ENCODE data around the gene ITGAE.
"Not testable (repeated sequence)": the region's sequence is repeated elsewhere in the genome, so short reads cannot be mapped to it uniquely, and the experiment has no call there.

The ITGAE gene

DNA sequence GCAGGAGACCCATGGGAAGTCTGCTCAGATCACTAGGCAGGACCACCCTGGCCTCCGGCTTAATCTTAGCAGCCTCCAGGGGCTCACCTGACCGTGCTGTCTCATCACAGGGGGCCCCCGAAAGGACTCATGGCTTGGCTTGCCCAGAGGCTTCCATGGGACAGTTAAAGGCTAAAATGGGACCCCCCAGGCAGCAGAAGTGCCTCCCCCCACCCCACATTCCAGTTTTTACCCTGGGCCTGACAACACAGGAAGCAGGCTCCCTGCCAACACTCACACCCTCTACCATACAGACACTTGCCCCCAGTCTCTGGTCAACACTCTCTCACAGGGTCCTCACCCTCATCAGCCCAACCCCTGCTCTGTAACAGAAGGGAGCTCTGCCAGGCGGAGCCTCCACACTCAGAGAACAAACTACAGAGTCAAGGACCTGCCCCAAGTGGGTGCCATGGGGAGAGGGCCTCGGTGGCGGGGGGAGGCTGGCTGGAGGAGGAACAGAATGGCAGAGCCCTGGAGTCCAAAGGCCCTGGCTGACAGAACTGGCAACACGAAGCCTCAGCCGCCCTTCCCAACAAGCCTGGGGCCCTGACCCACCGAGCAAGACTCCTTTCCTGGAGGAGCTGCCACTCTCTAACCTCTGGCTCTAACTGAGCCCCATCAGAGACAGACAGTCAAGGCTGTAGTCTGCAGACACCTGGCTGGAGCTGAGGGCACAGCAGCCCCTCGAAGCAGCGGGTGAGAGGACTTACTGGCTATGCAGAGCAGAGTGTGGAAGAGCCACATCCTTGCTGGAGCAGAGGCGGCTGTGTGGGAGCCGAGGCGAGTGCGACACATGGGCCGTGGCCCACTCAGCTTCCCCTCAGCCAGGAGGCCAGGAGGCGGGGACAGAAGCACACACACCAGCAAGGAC lies at the start of gene ITGAE:
TSS of gene ITGAE (minus strand) at position 827 of the 910 bp plus-strand sequence. CDS start at position 783, 44 bp downstream.
- no peak for DNase-seq

DNA sequence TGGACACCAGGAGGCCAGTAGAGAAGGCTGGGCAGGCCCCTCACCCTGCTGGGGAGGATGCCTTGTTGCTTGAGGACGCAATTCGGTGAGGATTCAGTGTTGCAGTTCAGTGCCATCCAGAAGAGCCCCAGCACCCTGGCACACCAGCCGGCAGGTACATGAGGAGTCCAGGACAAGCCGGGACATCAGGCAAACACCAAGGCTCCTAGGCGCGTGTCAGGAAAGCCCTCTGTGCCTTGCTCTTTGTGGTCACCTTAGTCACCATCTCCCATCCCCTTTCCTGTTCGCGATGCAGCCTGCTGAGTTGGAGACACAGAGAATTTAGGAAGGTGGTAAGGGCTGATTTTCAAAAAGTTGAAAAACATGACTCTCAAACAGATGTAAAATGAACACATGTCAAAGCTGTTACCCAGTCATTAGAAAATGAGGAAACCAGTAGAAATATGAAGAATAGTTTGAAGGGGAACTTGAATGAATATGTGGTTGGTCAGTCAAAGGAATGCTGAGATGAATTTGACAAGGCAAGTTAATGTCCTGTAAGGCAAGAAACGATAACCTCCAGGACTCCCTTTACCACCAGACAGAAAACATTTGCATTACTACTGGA lies 47.3 kb upstream of the ITGAE start:
- DNase-seq = no peak

GRCh38 chr17:3847165-3847670 lies 46.2 kb upstream of the ITGAE start:
- no peak for DNase-seq

GRCh38 chr17:3846437-3847164 lies 45.6 kb upstream of the ITGAE start:
- DNase-seq = no peak

GRCh38 chr17:3845621-3846436 lies 44.8 kb upstream of the ITGAE start, which contains the start of gene NCBP3:
NCBP3 (minus strand) TSS chr17:3846246; CDS start chr17:3846223, 23 bp downstream.
- peak; percentile 89 to 90 for DNase-seq

GRCh38 chr17:3845291-3845620 lies 44.3 kb upstream of the ITGAE start:
- peak; percentile 24 to 44 for DNase-seq

DNA sequence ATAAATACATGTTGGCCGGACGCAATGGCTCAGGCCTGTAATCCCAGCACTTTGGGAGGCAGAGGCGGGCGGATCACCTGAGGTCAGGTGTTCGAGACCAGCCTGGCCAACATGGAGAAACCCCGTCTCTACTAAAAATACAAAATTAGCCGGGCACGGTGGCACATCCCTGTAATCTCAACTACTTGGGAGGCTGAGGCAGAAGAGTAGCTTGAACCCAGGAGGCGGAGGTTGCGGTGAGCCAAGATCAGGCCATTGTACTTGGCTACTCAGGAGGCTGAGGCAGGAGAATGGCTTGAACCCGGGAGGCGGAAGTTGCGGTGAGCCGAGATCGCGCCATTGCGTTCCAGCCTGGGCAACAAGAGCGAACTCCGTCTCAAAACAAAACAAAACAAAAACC lies 43.6 kb upstream of the ITGAE start:
- DNase-seq = not testable (repeated sequence)

GRCh38 chr17:3843935-3844516 lies 43.0 kb upstream of the ITGAE start:
- peak; percentile 54 to 61 for DNase-seq

DNA sequence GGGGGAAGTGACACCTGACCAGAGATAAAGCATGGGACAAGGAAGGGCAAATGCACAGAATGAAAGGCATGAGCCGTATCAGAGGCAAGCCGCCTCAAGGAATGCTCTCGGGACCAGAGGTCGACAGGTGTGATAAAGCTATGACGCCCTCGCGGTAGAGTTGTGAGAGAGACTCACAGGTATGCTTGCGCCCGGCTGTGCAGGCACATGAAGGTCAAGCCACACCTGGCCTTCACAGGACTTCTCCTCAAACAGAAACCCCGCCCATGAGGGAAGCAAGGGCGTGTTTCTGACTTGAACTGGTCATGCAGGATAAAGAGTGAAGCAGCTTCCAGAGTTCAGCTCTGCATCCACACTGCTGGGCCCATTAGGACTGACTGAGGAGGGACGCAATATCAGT lies 37.2 kb upstream of the ITGAE start:
- no peak for DNase-seq

DNA sequence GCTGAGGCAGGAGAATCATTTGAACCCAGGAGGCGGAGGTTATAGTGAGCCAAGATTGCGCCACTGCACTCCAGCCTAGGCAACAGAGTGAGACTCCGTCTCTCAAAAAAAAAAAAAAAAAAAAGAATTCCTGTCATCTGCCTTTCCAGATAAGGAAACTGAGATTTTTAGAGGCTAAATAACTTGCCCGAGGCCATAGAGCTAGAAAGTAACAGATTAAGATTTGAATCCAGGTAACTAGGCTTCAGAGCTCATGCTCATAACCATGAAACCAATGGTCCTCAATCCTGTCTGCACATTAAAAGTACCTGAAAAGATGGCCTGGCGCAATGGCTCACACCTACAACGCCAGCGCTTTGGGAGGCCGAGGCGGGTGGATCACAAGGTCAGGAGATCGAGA lies 35.6 kb upstream of the ITGAE start:
- no peak for DNase-seq

GRCh38 chr17:3835410-3836229 lies 34.6 kb upstream of the ITGAE start:
- no peak for DNase-seq

- no peak for DNase-seq
Measured at GRCh38 chr17:3834811-3835210, 33.8 kb upstream of the ITGAE start.

DNA sequence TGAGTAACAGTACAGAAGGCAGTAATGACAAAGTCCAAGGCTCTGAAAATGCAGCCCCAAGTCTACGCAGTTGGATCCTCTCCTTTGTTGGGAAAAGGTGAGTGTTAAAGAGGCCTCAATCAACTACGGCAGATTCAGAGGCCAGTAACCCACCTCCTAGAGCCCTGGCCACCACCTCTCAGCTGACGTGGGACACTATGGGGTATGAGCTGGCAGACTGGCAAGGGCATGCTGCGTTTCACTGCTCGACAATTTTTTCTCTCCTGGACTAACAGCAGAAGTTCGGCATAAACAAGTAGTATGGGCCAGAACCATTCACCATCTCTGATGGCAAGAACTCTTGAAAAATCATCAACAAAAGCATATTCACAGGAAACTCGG lies 27.9 kb upstream of the ITGAE start:
- no peak for DNase-seq

GRCh38 chr17:3828151-3828851 lies 27.3 kb upstream of the ITGAE start:
- DNase-seq = no peak

GRCh38 chr17:3827124-3827773 lies 26.3 kb upstream of the ITGAE start:
- peak; percentile 69 to 82 for DNase-seq

- DNase-seq = no peak
Measured at GRCh38 chr17:3826191-3826590, 25.2 kb upstream of the ITGAE start.

- no peak for DNase-seq
Measured at GRCh38 chr17:3821101-3821500, 20.1 kb upstream of the ITGAE start.

DNA sequence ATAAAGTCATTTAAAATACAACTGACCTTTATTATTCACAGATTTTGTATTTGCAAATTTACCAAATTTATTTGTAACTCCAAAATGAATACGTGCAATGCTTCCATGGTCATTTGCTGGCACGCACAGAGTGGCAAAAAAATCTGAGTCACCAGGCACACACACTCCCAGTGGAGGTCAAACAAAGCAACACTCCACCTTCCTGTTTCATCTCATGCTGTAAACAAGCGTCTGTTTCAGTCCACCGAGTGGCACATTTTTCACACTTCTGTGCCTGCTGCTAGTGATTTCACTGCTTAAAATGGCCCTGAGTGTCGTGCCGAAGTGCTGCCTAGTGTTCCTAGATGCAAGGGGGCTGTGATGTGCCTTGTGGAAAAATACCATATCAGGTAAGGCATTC lies 17.8 kb upstream of the ITGAE start:
- no peak for DNase-seq

DNA sequence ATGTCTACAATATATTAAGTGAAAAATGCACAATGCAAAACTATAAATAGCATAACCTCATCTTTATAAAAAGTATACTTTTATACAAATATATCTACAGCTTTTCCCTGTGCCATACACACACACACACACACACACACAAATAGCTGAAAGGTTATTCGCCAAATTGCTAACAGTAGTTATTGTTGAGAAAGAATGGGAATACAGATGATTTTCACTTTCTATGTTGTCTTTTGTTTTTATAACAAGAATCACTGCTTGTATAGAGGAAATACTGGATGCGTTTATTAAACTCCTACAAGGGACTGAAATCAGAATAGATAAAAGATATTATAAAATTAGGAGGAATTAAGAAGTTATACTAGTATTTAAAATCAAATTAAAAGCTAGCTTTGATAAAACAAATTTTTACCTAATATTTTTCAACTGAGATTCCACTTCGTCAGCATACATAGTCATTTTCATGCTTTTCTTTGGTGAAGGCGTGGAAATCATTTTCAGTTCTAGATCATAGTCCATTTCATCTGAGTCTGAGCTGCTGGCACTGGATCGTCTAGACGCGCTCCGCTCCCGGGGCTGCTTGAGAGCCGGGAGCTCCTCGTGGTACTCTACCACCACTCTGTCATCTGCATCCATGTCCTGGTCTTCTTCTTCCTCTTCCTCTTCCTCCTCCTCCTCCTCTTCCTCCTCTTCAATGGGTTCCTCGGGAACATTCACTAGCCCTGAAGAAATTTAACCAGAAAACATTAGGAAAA lies 17.0 kb upstream of the ITGAE start:
- DNase-seq = no peak

Data from CD4-positive, alpha-beta T cell treated with Interleukin-4 for 1 hour (primary cell).